Gastroesophageal sphincter (tissue), 3 donors: ENCODE results near the gene MYO1H.

ENCODE experiments used
- POLR2AphosphoS5 ChIP-seq: sonication (generic); formaldehyde crosslinking; IDR thresholded peaks from one replicate; pipeline ENCODE4 v1.6.1; 2017; ENCODE audit warnings: antibody characterized with exemption
- TF ChIP-seq, protein P1 (sequence below), 4 experiments: fragments of 200-600 bp in 2 of 4; fragments of 450-650 bp in 2 of 4; sonication (generic) in 1 of 4; IDR thresholded peaks; one replicate each; pipeline ENCODE4 v1.5.1; 2017 to 2019; ENCODE audit warnings: antibody characterized with exemption in 4 of 4, mild to moderate bottlenecking in 2 of 4, moderate library complexity in 2 of 4

DNA sequence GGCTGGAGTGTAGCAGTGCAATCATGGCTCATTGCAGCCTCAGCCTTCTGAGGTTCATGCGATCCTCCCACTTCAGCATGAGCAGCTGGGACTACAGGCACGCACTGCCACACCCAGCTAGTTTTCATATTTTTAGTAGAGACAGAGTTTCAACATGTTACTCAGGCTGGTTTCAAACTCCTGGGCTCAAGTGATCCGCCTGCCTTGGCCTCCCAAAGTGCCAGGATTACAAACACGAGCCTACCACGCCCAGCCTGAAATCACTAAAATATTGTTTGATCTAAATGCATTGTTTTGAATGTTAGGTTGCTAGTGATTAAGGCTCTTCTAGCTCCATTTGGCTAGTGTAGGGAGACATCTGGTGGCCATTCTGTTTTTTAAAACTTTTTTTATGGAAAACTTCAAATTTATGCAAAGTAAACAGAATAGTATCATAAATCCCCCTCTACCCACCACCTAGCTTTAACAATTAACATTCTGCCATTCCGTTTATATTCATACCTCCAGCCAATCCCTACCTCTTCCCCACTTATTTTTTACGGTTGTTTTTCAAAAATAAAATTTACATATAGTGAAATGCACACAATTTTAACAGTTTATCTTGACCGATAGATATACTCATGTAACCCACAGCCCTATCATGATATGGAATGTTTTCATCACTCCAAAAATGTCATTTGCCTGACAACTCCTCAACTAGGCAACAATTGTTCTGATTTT is 37.8 kb downstream of the MYO1H start:
- TF ChIP-seq, protein P1, sequence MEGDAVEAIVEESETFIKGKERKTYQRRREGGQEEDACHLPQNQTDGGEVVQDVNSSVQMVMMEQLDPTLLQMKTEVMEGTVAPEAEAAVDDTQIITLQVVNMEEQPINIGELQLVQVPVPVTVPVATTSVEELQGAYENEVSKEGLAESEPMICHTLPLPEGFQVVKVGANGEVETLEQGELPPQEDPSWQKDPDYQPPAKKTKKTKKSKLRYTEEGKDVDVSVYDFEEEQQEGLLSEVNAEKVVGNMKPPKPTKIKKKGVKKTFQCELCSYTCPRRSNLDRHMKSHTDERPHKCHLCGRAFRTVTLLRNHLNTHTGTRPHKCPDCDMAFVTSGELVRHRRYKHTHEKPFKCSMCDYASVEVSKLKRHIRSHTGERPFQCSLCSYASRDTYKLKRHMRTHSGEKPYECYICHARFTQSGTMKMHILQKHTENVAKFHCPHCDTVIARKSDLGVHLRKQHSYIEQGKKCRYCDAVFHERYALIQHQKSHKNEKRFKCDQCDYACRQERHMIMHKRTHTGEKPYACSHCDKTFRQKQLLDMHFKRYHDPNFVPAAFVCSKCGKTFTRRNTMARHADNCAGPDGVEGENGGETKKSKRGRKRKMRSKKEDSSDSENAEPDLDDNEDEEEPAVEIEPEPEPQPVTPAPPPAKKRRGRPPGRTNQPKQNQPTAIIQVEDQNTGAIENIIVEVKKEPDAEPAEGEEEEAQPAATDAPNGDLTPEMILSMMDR (IDR thresholded peaks at IDR 0.05) = peak; percentile 14 to 60 (median 52)
- TF ChIP-seq POLR2AphosphoS5 = no peak
